Measurements from ENCODE around the gene MAP4K3.

- TF ChIP-seq CTCF (conservative IDR thresholded peaks at IDR 0.05; ENCODE audit: low read depth, low read length) (no peak), EZH2 (IDR thresholded peaks at IDR 0.05; ENCODE audit: low read length, unreplicated experiment) (no peak), EZH2phosphoT487 (IDR thresholded peaks at IDR 0.05; ENCODE audit: borderline replicate concordance, low read length) (no peak)
Measured at GRCh38 chr2:39215545-39215944, 221.5 kb downstream of the MAP4K3 start.

All from PC-3 (cell line).